ENCODE data around the gene TEX22. TPM values are rescaled to one million over a fixed set of nuclear protein-coding genes. Genes with fewer than 3 reads are reported as not detected.

The TEX22 gene
- total and polyA plus RNA-seq, 4 donors = 0.02 to 0.14 (median 0.08) TPM; not detected in 1

Other genes with a start within 250 kb of the TEX22 start
- gene JAG2, start 229.8 kb upstream of the TEX22 start, total RNA-seq = 1 to 10 TPM in 1 of 2 donors, under 1 TPM in 1; 0.33 to 1.0 TPM
- under 1 TPM; 0.24 to 0.75 TPM for gene JAG2, start 229.8 kb upstream of the TEX22 start, polyA plus RNA-seq
- gene NUDT14, start 217.2 kb upstream of the TEX22 start, total RNA-seq = 1 to 10 TPM; 3.8 to 4.8 TPM
- 10 to 100 TPM; 11.1 to 24.2 TPM for gene NUDT14, start 217.2 kb upstream of the TEX22 start, polyA plus RNA-seq
- 10 to 100 TPM; 15.9 to 17.5 TPM for gene BTBD6, start 150.0 kb upstream of the TEX22 start, total RNA-seq
- 10 to 100 TPM in 1 of 2 donors, 1 to 10 TPM in 1; 5.8 to 18.1 TPM for gene BTBD6, start 150.0 kb upstream of the TEX22 start, polyA plus RNA-seq
- 10 to 100 TPM; 13.0 to 24.1 TPM for gene BRF1, start 97.5 kb upstream of the TEX22 start, total RNA-seq
- 1 to 10 TPM; 4.6 to 8.3 TPM for gene BRF1, start 97.5 kb upstream of the TEX22 start, polyA plus RNA-seq
- 10 to 100 TPM; 10.2 to 21.9 TPM for gene PACS2, start 83.8 kb upstream of the TEX22 start, total RNA-seq
- 1 to 10 TPM; 5.1 to 9.5 TPM for gene PACS2, start 83.8 kb upstream of the TEX22 start, polyA plus RNA-seq
- gene MTA1, start 21.3 kb downstream of the TEX22 start, total RNA-seq = 10 to 100 TPM; 27.9 to 28.1 TPM
- 10 to 100 TPM in 1 of 2 donors, 1 to 10 TPM in 1; 3.7 to 14.0 TPM for gene MTA1, start 21.3 kb downstream of the TEX22 start, polyA plus RNA-seq
- gene CRIP2, start 76.3 kb downstream of the TEX22 start, total RNA-seq = 10 to 100 TPM in 1 of 2 donors, 1 to 10 TPM in 1; 4.3 to 10.9 TPM
- 10 to 100 TPM; 30.6 to 40.0 TPM for gene CRIP2, start 76.3 kb downstream of the TEX22 start, polyA plus RNA-seq
- 1 to 10 TPM; 1.4 to 1.8 TPM for gene CRIP1, start 88.3 kb downstream of the TEX22 start, total RNA-seq
- 10 to 100 TPM in 1 of 2 donors, 1 to 10 TPM in 1; 6.0 to 11.4 TPM for gene CRIP1, start 88.3 kb downstream of the TEX22 start, polyA plus RNA-seq
- gene TEDC1, start 92.7 kb downstream of the TEX22 start, total RNA-seq = 1 to 10 TPM; 2.2 to 7.5 TPM
- 1 to 10 TPM in 1 of 2 donors, under 1 TPM in 1; 0.97 to 4.2 TPM for gene TEDC1, start 92.7 kb downstream of the TEX22 start, polyA plus RNA-seq
- under 1 TPM; 0.33 to 0.37 TPM for gene TMEM121, start 128.0 kb downstream of the TEX22 start, total RNA-seq
- gene TMEM121, start 128.0 kb downstream of the TEX22 start, polyA plus RNA-seq = 1 to 10 TPM in 1 of 2 donors, not detected in 1; 1.5 TPM

Measured in liver (tissue), 4 donors.